SU-DHL-6 (cell line): Measurements from ENCODE around the gene ZNF335.
"Not testable (repeated sequence)": the region's sequence is repeated elsewhere in the genome, so short reads cannot be mapped to it uniquely, and the experiment has no call there.

Source experiments
- H2AFZ ChIP-seq: fragments of 200-600 bp; sonication (generic); 2 replicates; pipeline ENCODE4 v1.6.1; 2014; ENCODE audit warnings: low read depth, mild to moderate bottlenecking, moderate library complexity, mixed read lengths, antibody characterized with exemption, low read length; ENCODE audit not compliant: severe bottlenecking
- H3F3A ChIP-seq: fragments of 200-600 bp; shearing (Covaris generic); 2 replicates; pipeline ENCODE4 v1.6.0; 2016; ENCODE audit warnings: antibody characterized with exemption, mild to moderate bottlenecking; ENCODE audit not compliant: insufficient read depth
- H3K27ac ChIP-seq: fragments of 200-600 bp; sonication (generic); 2 replicates; pipeline ENCODE4 v1.5.1; 2016; ENCODE audit warnings: low read depth, mild to moderate bottlenecking, low read length, moderate library complexity, mixed read lengths
- H3K27me3 ChIP-seq: fragments of 200-600 bp; sonication (generic), shearing (Covaris generic); 2 replicates; pipeline ENCODE4 v1.6.0; 2014; ENCODE audit warnings: mild to moderate bottlenecking, low read length
- H3K36me3 ChIP-seq: fragments of 200-600 bp; sonication (generic); 2 replicates; pipeline ENCODE4 v1.6.1; 2014; ENCODE audit warnings: mild to moderate bottlenecking, low read length, mixed read lengths
- H3K4me2 ChIP-seq: fragments of 300-600, 200-600 bp; shearing (Covaris generic), sonication (generic); 2 replicates; pipeline ENCODE4 v1.6.0; 2014; ENCODE audit warnings: low read length, low read depth, mild to moderate bottlenecking; ENCODE audit not compliant: poor library complexity, severe bottlenecking
- H3K4me3 ChIP-seq: fragments of 200-600 bp; sonication (generic); 2 replicates; pipeline ENCODE4 v1.5.1; 2014; ENCODE audit warnings: antibody characterized with exemption, low read length, mild to moderate bottlenecking, mixed read lengths; ENCODE audit not compliant: insufficient read depth, poor library complexity, severe bottlenecking
- H3K79me2 ChIP-seq: fragments of 200-600 bp; sonication (generic); 2 replicates; pipeline ENCODE4 v1.6.1; 2014; ENCODE audit warnings: mild to moderate bottlenecking, low read length, moderate library complexity; ENCODE audit not compliant: insufficient read depth
- H3K9ac ChIP-seq: fragments of 200-600 bp; sonication (generic); 2 replicates; pipeline ENCODE4 v1.7.0; 2014; ENCODE audit warnings: mild to moderate bottlenecking, low read length
- H3K9me2 ChIP-seq: fragments of 200-600 bp; sonication (generic); replicated peaks from 2 replicates; pipeline ENCODE4 v1.6.1; 2014; ENCODE audit warnings: low read length; ENCODE audit not compliant: insufficient read depth
- H3K9me3 ChIP-seq: fragments of 200-600 bp; sonication (generic); 2 replicates; pipeline ENCODE4 v1.6.1; 2014; ENCODE audit warnings: low read length, mixed read lengths; ENCODE audit not compliant: insufficient read depth
- H4K20me1 ChIP-seq: fragments of 200-600 bp; sonication (generic); 2 replicates; pipeline ENCODE4 v1.6.1; 2014; ENCODE audit warnings: low read depth, mild to moderate bottlenecking, antibody characterized with exemption, low read length, moderate library complexity, mixed read lengths
- EZH2phosphoT487 ChIP-seq: fragments of 200-600 bp; sonication (generic), shearing (Covaris generic); conservative IDR thresholded peaks from 2 replicates; pipeline ENCODE4 v1.6.1; 2018; ENCODE audit warnings: mild to moderate bottlenecking, antibody characterized with exemption, low read length, moderate library complexity, mixed read lengths
- TF ChIP-seq, protein P1 (sequence below): fragments of 200-600 bp; sonication (generic); IDR thresholded peaks from one replicate; pipeline ENCODE4 v1.5.1; 2017; ENCODE audit warnings: antibody characterized with exemption, mild to moderate bottlenecking, low read length, moderate library complexity; ENCODE audit not compliant: insufficient read depth, poor library complexity, severe bottlenecking

The ZNF335 gene

DNA sequence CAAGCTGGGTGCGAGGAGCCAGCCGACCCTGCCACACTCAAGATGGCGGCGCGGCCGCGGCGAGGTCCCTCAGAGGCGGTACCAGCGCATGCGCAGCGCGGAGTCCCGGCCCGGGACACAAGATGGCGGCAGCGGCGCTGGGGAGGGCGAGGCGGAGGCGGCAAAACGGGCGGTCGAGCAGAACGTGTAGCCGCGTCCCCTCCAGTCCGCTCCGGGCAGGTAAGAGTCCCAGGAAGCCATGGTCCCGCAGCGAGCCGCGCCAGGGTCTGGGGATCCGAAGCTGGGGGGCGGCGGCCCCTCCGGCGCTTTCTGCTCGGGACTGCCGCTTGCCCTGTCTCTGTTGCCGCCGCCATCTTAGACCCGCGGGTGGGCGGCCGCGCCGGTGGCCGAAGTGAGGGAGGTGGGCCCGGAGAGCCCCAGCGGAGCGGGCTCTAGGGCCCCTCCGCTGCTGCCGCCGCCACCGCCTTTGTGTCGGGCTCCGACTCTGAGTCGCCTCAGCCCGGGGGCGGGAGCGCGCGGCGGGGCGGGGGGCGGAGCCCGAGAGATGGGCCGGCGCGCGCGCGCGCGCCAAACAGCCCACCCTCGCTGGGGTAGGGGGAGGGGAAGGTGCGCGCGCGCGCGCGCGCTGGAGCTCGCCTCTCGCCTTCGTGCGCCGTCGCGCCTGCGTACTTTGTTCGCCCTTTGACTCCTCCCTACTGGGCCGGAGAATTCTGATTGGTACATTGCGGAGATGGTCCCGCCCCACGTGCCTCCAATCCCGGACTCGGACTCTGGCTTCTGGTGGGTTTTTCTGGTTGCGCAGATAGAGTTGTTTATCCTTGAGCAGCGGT is 37.2 kb downstream of the ZNF335 start, which contains the start of gene PCIF1:
PCIF1 (plus strand) TSS at position 98 of the 830 bp plus-strand sequence. CDS start 4,317 bp downstream, outside the sequence.
- peaks cover 27% of the 10 kb centered on the region for H3K79me2 ChIP-seq

DNA sequence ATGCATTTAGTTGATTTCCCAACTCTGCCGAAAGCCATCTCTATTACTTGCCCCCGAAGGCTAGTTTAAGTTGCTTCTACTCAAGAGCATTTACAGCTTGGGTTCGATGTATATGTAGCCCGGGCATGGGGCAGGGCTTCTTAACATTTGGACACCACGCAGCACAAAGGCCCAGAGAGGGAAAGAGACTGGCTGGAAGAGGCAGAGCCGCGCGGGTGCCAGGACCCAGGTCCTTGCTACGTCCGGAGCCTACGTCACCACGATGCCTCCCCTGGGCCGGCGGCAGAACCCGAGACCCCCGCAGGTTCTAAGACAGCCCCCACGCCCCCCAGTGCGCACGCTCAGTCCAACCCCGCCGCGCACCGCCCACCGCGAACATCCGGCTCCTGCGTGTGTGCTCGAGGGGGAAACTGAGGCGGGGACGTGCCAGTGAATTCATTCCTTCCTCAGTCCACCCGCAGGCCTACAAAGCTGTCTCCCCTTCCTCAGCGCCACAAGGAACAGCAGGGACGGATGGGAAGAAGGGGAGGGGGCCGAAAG is 37.9 kb downstream of the ZNF335 start:
- H3K9me2 ChIP-seq: no peaks in the 10 kb centered on the region
- H3K9me3 ChIP-seq: no peaks in the 10 kb centered on the region
- peak overlapping the region; percentile 99 for H3K9ac ChIP-seq
- peak overlapping the region; percentile 49 for H2AFZ ChIP-seq
- no peaks in the 10 kb centered on the region for H3K27me3 ChIP-seq
- peaks cover 27% of the 10 kb centered on the region for H3K79me2 ChIP-seq
- H3K4me2 ChIP-seq: peak overlapping the region; percentile 83
- H3K27ac ChIP-seq: peak overlapping the region; percentile 89
- no peaks in the 10 kb centered on the region for H3F3A ChIP-seq
- H3K4me3 ChIP-seq: peak overlapping the region; percentile 97
- H3K36me3 ChIP-seq: peaks cover 8% of the 10 kb centered on the region
- no peak for TF ChIP-seq EZH2phosphoT487
- TF ChIP-seq, protein P1, sequence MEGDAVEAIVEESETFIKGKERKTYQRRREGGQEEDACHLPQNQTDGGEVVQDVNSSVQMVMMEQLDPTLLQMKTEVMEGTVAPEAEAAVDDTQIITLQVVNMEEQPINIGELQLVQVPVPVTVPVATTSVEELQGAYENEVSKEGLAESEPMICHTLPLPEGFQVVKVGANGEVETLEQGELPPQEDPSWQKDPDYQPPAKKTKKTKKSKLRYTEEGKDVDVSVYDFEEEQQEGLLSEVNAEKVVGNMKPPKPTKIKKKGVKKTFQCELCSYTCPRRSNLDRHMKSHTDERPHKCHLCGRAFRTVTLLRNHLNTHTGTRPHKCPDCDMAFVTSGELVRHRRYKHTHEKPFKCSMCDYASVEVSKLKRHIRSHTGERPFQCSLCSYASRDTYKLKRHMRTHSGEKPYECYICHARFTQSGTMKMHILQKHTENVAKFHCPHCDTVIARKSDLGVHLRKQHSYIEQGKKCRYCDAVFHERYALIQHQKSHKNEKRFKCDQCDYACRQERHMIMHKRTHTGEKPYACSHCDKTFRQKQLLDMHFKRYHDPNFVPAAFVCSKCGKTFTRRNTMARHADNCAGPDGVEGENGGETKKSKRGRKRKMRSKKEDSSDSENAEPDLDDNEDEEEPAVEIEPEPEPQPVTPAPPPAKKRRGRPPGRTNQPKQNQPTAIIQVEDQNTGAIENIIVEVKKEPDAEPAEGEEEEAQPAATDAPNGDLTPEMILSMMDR: no peak
- no peaks in the 10 kb centered on the region for H4K20me1 ChIP-seq

More for the DNA sequence above, 37.2 kb downstream of the ZNF335 start, which contains the start of gene PCIF1:
- Histone ChIP-seq H4K20me1 (no peaks in the 10 kb centered on the region), H3K4me2 (peak within 1 kb of the TSS; percentile 85), H3K9me3 (no peaks in the 10 kb centered on the region), H2AFZ (peak within 1 kb of the TSS; percentile 49), H3F3A (no peaks in the 10 kb centered on the region), H3K27ac (peak within 1 kb of the TSS; percentile 89), H3K27me3 (no peaks in the 10 kb centered on the region), H3K36me3 (peaks cover 8% of the 10 kb centered on the region), H3K9me2 (no peaks in the 10 kb centered on the region), H3K4me3 (peak within 1 kb of the TSS; percentile 97), H3K9ac (peak within 1 kb of the TSS; percentile 99)
- TF ChIP-seq, protein P1: no peak
- no peak for TF ChIP-seq EZH2phosphoT487

DNA sequence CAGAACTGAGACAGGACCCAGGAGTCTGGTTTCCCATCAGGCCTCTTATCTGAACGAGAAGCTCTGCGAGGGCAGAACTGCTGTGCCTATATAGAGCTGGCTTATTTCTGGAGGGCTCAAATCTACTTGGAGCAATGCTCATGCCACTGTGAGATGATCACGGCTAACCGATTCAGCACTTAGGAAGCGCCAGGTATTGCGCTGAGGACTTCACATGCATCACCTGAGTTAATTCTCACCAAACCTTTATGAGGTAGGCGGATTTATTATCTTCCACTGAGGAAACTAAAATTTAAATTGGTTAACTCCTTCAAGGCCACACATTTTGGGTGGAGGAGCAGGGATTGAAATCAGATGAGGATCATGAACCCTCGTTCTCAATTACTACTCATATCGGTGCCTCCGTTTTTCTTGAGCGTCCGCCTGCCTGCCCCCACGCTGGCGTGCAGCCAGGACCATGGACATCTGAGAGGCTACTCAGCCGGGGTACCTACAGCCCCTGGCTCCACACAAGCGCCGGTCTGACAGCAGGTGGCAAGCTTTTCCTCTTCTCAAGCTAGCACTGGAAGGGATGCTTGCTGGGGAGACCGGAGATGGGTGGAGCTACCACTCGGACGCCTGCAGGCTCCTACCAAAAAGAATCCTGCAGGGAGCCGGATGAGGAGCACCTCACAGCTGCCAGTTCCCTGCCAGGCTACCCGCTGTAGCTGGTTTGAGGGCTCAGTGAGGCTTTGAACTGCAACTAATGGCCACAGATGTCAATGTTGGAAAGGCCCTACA is 38.5 kb downstream of the ZNF335 start:
- no peak for TF ChIP-seq EZH2phosphoT487
- TF ChIP-seq, protein P1: peak; percentile 36
- peak overlapping the region; percentile 49 for H2AFZ ChIP-seq

DNA sequence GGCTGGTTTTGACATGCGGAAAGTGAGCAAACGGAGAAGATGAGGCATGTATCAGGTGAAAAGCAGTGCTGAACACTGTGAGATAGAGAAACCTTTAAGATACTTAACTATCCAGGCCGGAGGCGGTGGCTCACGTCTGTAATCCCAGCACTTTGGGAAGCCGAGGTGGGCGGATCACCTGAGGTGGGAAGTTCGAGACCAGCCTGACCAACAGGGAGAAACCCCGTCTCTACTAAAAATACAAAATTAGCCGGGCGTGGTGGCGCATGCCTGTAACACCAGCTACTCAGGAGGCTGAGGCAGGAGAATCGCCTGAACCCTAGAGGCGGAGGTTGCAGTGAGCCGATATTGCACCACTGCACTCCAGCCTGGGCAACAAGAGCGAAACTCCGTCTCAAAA is 40.3 kb downstream of the ZNF335 start:
- not testable (repeated sequence) for H3K9me2 ChIP-seq, H3K9me3 ChIP-seq, H3K27me3 ChIP-seq, H4K20me1 ChIP-seq, H3K36me3 ChIP-seq, H3K4me2 ChIP-seq, H3F3A ChIP-seq, H3K27ac ChIP-seq, H3K4me3 ChIP-seq, H3K9ac ChIP-seq, H2AFZ ChIP-seq
- peaks cover 13% of the 10 kb centered on the region for H3K79me2 ChIP-seq

More for the DNA sequence above, 38.5 kb downstream of the ZNF335 start:
- H3K9ac ChIP-seq: peak overlapping the region; percentile 99
- H4K20me1 ChIP-seq: no peaks in the 10 kb centered on the region
- peak overlapping the region; percentile 89 for H3K27ac ChIP-seq
- H3K9me3 ChIP-seq: no peaks in the 10 kb centered on the region
- H3K36me3 ChIP-seq: peaks cover 8% of the 10 kb centered on the region
- H3K4me3 ChIP-seq: peak overlapping the region; percentile 97
- no peaks in the 10 kb centered on the region for H3K27me3 ChIP-seq
- H3F3A ChIP-seq: no peaks in the 10 kb centered on the region
- peaks cover 27% of the 10 kb centered on the region for H3K79me2 ChIP-seq
- H3K4me2 ChIP-seq: peak overlapping the region; percentile 83
- H3K9me2 ChIP-seq: no peaks in the 10 kb centered on the region
